Amygdala (tissue), 56 donors: ENCODE results near the gene NT5C1A.

Experiments used
- DNase-seq, 56 donors: peaks; one replicate each; lab custom pipeline; 2025; lab: John Stamatoyannopoulos, UW

NT5C1A gene

DNA sequence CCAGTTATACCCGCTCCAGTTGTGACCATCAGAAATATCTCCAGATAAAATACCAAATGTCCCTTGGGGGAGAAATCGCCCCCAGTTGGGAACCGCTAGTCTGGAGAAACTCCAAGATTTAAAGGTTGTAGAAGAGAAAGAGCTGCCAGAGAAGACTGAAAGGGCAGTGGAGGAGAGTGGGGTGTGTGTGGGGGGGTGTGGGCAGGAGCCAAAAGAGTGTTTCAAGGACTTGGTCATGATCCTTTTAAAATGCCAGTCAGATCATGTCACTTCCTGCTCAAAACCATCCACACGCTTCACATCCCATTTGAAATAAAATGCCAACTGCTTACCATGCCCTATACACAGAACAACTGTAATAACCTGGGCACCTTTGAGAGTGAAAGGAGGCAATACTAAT lies 29.1 kb downstream of the NT5C1A start:
- DNase-seq: no peak

DNA sequence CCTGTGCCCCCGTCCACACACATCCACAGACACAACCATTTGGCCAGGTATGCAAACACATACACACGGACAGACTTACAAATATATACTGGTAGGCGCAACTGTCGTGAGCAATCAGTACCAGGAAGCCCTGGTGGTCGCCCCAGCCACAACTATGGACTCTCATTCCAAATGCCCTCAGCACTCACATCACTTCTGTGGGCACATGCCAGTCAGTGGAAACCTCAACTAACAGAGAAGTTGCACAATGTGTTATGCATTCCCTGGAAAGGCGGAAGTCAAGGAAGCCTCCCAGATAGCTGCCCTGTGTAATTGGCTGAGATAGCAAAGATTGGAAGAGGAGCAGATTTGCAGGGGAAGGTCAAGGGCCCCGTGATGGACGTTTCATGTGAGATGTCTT lies 31.0 kb downstream of the NT5C1A start:
- no peak for DNase-seq

DNA sequence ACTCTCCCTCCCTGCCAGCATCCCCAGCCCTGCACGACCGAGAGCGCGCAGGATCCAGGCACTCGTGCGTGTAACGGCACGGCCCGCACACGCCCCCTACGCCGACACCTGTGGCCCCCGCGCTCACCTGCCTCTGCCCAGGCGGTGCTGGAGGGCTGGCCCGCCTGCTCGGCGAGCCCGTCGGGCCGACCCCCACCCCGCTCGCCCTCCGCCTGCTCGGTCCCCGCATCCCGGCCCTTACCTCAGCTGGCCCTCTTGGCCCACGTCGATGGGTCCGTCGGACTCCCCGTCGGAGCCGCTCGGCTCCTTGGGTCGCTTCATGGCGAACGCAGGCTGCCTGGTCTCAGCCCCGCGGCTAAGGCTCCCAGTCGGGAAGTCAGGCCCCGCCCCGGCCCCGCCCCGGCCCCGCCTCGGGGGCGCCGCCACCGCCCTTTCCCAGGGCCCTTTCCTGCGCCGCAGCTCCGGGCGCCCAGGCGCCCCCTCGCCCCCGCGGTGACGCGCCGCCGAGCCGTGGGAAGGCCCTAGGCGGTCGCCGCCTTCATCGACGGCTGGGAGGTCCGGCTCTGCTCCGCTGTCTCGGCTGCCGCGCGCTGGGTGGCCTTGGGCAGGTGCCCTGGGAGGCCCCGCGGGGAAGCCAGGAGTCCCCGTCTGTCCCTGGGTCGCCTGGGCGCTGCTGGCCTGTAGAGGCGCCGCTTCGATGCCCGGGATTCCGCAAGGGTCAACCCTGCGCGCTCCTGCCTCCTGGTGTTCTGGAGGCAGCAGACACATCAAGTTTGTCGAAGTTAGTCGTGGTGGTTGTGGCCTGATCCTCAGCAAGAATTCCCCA lies 32.4 kb downstream of the NT5C1A start, which contains the start of gene HEYL:
Gene HEYL, minus strand, starts transcription at position 339 of the 826 bp plus-strand sequence. Its CDS starts 18 bp downstream, at position 321.
- peak in 7 of 56 donors; percentile 7 to 52 (median 19) for DNase-seq

DNA sequence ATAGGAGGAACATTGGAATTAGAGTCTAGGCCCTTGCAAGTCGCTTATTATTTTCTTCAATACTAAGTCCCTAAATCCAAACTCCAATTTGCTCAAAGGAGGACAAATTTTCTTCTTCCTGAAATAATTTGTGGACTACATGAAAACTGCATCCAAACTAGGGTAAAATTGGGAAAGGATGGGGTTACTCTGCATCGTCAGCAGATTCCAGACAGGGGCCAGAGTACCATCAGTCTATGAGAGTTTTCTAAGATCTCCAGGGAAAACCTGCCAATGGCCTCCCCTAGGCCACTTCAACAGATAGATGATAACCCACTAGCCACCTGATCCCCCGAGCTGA lies 33.0 kb downstream of the NT5C1A start:
- DNase-seq: no peak

DNA sequence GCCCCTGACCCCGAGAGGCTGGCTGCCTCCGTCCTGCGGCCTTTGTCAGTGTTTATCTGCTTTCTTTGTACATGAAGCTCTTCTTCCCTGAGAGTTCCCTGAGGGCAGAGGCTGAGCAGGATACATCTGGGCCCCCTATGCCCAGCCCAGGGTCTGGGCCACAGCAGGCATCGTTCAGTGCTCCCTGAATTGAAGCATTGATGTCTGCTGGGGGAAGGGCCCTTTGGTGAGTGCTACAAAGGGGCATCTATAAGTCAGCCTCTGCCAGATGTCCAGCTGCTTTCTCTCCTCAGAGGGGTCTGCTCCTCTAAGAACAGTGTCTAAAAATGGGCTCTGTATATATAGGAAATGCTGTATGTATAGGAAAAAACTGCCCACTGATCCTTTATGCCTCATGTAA lies 34.5 kb downstream of the NT5C1A start:
- DNase-seq: no peak

DNA sequence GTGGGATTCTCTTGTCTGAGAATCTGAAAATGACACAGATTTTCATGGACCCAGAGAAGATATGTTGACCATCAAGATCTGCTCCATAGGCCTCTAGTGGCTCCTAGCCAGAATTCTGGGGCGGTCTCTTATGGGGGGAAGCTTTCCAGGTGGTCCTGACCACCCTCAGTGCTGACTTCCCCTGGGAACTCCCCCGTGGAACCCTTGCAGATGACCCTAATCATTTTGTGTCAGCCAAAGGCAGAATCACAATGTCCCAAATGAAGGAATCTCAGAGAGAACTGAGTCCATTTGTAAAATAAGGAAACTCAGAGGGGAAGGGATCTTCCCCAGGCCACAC lies 36.1 kb downstream of the NT5C1A start:
- DNase-seq: no peak

DNA sequence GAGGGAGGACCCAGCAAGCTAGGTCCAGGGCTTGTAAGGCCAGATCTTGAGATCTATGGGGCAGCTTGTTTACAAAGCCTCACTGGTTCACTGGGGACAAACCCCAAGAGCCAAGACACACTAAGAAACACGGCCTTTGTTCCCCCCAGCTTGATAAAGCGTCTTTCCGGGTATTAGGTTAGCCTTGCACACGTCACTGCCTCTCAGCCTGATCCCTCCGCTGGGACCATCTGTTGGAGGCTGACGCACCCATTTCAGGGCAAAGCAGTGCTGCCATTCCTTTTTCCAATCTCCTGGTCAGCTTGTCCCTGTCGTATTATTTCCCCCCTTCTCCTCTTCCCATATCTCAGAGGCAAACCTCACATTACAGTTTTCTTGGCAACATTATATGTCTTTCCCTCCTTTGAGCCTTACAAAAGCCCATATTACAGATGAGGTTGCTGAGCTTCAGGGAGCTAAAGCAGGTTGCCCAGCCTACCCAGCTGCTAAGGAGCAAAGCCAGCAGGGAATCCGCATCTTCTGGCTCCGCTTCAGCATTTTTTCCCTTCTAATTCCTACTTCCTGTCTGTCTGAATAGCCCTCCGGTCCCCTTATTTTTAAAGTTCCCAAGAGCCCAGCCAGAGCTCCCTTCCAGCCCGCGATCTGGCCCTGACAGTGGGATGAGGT lies 36.6 kb downstream of the NT5C1A start:
- DNase-seq: no peak

DNA sequence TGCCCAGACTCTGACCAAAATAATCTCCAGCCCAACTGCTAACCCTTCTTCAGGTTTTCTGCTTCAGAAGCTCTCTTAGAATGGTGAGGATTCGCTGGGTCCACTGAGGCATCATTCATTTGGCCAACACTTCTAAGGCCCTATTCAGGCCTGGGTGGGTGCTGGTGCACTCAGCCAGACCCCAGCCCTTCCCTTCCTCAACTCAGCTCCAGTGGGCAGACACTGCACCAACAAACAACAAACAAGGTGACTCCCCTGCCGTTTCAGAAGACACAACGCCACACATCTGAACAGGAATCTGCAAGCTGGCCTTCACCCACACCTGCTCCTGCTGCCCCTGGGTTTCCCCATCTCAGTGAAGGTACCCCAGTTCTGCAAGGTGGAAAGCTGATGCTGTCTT lies 38.5 kb downstream of the NT5C1A start:
- no peak for DNase-seq

DNA sequence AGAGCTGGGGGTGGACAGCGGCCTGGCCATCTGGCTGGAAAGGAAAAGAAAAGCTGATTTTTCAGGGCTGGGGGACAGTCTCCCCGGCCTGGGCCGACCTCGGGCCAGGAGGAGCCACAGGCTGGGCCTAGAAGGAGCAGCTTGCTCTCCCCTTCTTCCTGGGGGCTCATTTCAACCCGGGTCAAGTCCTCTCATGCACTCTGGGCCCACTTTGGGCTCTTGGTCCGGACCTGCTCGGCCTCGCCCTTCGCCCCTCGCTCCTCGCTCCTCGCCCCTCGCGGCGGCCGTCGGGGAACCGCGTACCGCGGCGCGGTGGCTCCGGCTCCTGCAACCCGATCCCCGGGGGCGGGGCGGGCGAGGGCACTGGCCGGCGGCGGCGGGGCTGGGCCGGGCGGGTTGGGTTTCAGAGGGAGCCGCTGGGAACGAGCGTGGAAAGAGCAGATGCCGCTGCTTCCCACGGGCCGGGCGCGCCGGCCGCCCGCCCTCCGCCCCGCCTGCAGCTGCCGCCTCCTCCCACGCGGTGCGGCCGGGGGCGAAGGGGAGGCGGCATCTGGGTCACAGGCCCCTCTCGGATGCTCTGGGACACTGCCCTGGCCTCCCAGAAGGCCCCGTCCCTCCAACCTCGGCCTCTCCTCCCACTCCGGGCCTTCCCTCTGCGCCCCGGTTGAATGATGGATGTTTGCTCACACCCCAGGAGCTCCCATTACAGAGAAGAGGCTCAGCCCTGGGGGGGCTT lies 39.1 kb downstream of the NT5C1A start:
- peak in 9 of 56 donors; percentile 5 to 49 (median 27) for DNase-seq

DNA sequence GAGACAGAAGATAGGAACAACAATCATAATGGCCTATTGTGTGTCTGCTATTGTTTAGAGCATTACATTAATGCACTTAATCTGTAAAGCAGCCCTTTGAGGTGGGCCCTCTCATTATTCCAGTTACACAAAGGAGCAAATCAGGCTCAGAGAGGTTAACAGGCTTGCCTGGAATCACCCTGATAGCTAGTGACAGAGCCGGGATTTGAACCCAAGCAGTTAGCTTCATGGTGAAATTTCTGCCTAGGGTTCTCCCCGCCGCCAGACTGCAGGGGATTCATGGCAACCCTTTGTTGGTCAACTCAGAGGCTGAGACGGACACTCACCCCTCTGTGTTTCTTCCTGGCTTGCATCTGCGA lies 39.6 kb downstream of the NT5C1A start:
- no peak for DNase-seq

DNA sequence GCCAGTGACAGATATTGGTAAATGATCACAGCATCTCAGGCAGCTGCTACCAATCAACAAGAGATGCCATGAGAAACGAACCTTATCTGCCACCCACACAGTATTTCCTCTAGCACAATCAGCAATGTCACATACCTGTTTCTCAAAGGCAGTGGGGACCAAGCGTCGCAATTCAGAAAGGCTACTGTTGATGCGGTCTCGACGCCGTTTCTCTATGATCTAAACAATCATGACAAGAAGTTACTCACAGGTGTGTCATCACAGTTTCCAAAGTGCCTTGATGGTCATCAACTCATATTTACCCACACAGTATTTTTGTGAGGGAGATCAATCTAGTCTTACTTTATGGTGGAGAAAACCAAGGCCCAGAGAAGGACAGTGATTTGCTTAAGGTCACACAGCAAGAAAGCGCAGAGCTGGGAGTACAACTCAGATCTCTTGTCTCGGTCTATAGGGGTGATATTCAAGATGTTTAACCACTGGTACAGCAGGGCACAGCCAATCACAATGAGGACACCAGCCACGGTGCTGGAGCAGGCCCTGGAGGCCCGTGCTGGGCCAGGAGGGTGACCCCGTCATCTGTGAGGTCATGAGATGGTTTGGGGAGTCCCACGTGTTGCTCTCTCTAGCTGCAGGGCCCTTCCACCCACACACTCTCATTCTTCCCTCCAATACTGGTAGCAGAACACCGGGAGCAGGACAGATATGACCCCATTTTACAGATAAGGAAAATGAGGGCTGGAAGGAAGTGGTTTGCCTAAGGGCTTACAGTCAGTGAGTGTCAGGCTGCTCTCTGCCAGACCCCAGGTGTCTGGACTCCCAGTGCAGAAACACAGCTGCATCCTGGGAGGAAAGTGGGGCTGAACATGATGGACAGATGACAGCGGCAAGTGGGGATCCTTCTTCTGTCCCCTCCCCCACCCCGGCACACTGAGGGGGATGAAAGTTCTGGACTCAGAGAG lies 40.3 kb downstream of the NT5C1A start:
- DNase-seq: no peak

DNA sequence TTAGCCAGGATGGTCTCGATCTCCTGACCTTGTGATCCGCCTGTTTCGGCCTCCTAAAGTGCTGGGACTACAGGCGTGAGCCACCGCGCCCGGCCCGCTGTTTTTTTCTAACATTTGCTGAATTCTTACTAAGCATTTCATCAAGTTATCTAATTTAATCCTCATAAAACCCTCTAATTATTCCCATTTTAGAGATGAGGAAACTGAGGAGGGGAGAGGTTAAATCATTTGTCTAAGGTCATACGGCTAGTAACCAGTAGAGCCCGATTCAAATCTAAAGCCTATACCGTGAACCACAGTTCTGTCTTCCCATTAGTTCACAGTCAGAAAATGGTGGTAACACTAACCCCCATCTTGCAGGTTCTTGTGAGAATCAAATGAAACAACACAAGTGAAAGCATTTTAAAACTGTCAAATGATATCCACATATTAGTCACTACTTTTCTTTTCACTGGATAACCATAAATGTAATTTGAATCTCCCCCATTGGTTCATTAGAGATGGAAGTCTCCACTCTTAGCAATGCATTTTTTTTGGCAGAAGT lies 43.0 kb downstream of the NT5C1A start:
- no peak for DNase-seq

DNA sequence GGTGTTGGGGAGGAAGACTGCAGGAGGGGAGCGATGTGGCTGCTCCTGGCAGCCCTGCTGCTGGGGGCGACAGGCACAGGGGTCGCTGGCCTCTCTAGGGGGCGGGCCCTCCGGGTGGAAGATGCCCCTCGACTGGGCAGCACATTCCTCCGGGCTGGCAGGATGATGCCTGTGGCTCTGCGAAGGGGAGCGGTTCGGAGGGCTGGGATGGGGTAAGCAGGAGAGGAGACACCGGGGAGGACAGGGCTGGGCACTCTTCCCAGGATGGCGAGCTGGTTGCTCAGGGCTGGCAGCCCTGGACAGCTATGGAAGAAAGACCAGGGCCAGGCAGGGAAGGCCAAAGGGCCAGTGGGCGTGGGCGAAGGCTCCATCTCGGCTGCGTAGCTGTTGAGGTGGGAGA lies 45.3 kb downstream of the NT5C1A start:
- DNase-seq: no peak

DNA sequence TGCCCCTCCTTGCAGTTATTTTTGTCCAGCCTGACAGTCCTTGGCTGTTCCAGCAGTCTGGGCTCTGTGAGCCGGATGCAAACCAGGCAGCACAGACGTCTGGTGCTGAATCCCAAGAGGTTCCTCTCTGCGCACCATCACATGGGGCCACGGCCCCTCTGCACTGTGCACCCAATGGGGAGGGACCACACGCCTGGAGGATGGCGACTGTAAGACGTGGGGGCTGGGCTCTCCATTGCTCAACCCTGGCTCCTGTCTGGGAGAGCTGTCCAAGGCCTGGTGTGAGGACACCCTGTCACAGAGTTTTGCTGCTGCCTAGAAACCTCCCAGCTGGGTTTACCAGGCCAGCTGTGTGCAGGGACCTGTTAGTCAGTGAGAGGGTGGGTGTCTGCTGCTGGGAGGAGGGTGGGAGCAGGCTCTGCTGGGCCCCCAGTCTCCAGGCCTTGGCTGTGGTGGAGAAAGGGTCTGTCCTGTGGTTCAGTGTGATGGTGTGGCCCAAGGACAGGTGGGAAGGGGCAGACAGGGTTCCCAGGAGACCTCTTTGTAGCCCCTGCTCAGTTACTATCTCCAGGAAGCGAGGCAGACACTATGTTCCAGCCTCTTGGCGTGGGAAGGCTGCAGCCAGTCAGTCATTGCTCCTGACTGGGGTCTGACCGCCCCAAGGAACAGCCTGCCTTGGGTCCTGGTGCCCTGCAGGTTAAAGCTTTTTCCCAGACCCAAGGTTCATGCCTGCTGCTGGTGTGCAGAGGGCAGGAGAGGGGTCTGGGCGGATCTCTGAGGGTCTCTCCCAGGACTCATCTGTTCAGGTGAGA lies 46.2 kb downstream of the NT5C1A start:
- DNase-seq: peak in 46 of 56 donors; percentile 10 to 88 (median 58)

DNA sequence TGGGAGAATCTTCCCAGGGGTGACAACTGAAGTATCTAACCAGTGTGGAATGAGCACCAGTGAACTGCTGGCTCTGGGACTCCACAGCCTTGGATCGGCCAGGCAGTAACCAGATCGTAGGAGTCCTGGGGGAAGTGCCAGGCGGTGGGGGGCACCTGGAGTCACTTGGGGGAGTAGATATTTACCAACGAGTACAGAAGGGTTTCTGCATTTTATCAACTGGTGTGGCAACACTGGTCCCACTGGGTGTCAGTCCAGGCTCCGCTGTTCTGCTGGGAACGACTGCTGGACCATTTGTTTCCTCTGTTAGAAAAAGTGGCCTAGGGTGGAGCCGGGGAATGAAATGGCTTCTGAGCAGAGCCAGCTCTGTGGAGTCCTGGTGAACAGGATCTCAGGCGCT lies 46.9 kb downstream of the NT5C1A start:
- DNase-seq: no peak

DNA sequence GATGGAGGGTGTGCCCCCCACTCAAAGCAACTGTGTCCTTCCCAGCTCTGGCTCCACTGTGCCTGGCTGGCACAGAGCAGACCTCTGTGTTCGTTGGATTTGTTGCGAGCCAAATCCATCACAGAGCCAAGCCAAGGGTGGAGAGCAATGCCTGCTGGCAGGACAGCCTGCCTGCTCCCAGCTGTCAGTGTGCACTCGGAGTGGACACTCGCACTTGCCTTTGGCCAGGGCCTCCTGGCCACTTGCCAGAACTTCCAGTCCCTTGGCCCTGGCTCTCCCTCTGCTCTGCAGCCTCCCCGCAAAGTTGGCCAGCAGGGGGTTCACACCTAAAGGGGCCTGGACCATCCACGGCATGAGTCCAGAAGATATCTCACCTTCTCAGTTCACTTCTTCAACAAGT lies 48.9 kb downstream of the NT5C1A start:
- peak in 34 of 56 donors; percentile 4 to 71 (median 32) for DNase-seq

DNA sequence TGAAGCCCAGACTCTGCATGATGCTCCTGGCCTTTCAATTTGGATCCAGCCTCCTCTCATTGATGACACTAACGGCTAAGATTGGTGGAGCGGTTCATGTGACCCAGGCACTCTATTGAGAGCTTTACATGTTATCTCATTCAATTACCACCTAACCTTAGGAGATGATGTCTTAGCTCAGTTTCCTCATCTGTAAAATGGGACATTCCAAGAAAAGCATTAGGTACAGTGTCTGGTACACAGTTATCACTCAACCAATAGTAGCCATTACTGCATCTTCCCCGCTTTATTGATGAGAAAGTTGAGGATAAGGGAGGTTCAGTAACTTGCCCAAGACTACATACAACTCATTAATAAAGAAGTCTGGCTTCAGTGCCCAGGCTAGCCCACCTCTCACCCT lies 49.5 kb downstream of the NT5C1A start:
- DNase-seq: no peak

DNA sequence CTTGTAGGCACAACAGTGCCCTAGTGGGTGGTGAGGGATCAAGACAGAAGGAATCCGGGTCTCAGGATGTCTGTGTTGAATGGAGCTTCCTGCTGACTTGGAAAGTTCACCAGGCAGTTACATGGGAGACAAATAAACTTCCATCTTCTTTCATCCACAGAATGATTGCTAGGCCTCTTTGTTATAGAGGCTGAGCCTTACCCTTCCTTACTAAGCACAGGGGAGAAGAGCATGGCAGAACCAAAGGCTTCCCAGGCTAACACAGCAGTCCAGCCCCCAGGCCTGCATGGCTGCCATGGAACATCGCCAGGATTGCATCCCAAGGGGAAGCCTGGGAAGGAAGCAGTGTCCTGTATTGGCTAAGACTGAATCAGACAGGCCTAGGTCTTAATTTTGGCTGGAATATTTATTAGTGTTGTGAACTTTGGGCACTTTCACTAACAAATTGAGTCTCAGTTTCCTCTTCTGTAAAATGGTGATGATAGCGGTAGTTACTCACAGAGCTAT lies 51.2 kb downstream of the NT5C1A start:
- no peak for DNase-seq

DNA sequence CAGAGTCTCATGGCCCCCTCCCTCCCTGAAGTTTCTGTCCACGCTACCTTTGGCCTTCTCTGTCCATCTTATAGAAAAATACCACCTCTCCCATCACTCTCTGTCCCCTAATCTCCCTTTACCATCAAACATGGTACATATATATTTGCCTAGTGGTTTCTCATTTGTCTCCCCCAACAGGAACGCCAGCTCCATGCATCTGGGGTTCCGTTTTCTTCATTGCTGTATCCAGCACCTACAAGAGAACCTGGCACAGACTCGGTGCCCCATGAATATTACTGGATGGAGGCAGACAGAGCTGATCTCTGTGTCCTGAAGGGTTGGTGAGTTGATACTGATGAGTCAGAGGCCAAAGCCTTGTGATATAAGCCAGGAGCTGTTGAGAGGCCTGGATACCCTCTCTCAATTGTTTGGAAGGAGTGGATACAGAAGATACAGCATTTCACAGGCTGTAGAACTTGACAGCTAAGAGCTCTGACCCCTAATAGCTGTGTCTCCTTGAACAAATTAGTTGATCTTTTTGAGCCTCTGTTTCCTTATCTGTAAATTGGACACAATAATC lies 54.3 kb downstream of the NT5C1A start:
- no peak for DNase-seq
